LNCAP (cell line): Measurements from ENCODE around the gene CNP.

Source experiments
- TF ChIP-seq, protein P1 (sequence below): fragments of 450-650 bp; IDR thresholded peaks from 2 replicates; pipeline ENCODE4 v1.5.1; 2017; ENCODE audit warnings: mild to moderate bottlenecking

The CNP gene

GRCh38 chr17:41920580-41920955 lies 46.0 kb upstream of the CNP start:
- TF ChIP-seq, protein P1, sequence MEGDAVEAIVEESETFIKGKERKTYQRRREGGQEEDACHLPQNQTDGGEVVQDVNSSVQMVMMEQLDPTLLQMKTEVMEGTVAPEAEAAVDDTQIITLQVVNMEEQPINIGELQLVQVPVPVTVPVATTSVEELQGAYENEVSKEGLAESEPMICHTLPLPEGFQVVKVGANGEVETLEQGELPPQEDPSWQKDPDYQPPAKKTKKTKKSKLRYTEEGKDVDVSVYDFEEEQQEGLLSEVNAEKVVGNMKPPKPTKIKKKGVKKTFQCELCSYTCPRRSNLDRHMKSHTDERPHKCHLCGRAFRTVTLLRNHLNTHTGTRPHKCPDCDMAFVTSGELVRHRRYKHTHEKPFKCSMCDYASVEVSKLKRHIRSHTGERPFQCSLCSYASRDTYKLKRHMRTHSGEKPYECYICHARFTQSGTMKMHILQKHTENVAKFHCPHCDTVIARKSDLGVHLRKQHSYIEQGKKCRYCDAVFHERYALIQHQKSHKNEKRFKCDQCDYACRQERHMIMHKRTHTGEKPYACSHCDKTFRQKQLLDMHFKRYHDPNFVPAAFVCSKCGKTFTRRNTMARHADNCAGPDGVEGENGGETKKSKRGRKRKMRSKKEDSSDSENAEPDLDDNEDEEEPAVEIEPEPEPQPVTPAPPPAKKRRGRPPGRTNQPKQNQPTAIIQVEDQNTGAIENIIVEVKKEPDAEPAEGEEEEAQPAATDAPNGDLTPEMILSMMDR = no peak

GRCh38 chr17:41925991-41926590 lies 40.5 kb upstream of the CNP start:
- TF ChIP-seq, protein P1 = no peak

DNA sequence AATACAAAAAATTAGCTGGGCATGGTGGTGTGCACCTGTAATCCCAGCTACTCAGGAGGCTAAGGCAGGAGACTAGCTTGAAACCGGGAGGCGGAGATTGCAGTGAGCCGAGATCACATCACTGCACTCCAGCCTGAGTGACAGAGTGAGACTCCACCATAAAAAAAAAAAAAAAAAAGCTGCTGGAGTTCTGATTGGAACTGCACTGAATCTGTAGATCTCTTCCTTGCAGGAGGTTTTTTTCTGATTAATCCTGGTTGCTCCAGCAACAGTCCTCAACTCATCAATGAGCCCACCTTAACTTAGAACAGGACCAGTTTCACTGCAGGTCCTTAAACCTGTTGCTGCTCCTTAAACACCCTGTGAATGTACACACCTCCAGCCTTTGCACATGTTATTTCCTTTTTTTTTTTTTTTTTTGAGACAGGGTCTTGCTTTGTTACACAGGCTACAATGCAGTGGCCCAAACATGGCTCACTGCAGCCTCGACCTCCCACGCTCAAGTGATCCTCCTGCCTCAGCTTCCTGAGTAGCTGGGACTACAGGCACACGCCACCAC lies 37.8 kb upstream of the CNP start:
- TF ChIP-seq, protein P1 = no peak

GRCh38 chr17:41930009-41930832 lies 36.4 kb upstream of the CNP start, which contains the start of gene ODAD4:
Gene ODAD4 (plus strand): TSS chr17:41930617. CDS start chr17:41930724, 107 bp downstream.
- TF ChIP-seq, protein P1 = no peak; the same call in 1 of the 2 replicates

GRCh38 chr17:41932816-41933389 lies 33.7 kb upstream of the CNP start:
- TF ChIP-seq, protein P1 = no peak

DNA sequence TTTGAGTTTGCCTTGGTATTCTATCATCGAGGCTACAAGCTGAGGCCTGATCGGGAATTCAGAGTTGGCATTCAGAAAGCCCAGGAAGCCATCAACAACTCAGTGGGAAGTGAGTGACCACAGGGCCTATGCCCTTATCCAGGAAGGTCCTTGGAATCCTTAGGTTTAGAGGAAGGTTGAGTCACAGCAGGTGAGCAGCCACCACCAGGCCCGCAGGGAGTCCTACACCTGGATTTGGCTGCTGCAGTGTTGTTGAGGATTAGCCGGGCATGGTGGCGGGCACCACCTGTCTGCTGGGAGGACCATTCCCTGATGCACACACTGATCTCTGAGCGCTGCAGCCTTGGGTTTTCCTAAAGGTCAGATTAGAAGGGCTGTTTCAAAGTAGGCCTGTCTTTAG lies 31.0 kb upstream of the CNP start:
- TF ChIP-seq, protein P1 = no peak
